NCI-H82 (cell line): ENCODE results near the gene GTPBP8.

Source experiments
- DNase-seq: peaks from one replicate; lab custom pipeline; 2025; lab: John Stamatoyannopoulos, UW

The GTPBP8 gene

GRCh38 chr3:112990672-112991602 lies at the start of gene GTPBP8:
GTPBP8 (plus strand) TSS chr3:112990984; CDS start chr3:112991000, 16 bp downstream.
- DNase-seq, result peak; percentile 98

DNA sequence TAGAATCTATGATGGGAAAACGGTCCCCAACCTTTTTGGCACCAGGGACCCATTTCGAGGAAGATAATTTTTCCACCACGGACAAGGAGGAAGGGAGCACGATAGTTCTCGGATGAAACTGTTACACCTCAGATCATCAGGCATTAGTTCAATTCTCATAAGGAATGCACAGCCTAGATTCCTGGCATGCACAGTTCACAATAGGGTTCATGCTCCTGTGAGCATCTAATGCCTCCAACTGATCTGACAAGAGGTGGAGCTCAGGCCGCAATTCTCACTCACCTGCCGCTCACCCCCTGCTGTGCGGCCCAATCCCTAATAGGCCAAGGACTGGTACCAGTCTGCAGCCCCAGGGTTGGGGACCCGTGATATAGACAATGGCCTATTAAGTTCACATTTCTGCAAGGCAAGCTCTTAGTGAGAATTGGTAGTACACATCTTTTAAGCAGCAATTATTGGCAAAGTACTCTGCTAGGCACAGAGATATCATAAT lies 42.4 kb upstream of the GTPBP8 start:
- DNase-seq, result no peak

- no peak for DNase-seq
Measured at GRCh38 chr3:112956351-112956750, 34.4 kb upstream of the GTPBP8 start.

- DNase-seq, result no peak
Measured at GRCh38 chr3:112958811-112959560, 31.8 kb upstream of the GTPBP8 start.

- no peak for DNase-seq
Measured at GRCh38 chr3:112963683-112964082, 27.1 kb upstream of the GTPBP8 start.

DNA sequence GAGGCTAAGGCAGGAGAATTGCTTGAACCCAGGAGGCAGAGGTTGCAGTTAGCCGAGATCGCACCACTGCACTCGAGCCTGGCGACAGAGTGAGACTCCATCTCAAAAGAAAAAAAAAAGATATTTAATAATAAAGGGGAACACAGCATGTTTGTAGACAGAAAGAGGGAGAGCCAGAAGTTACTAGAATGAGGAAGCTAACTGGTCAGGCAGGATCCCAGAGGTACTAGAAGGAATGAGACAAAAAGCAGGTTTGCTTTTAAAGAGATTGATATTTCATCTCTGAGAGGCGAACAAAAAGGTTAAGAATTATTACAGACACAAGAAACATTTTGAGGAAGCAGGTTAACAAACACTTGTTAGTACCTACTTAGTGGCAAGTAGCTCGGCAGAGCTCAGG lies 25.1 kb upstream of the GTPBP8 start:
- DNase-seq, result no peak

GRCh38 chr3:112966633-112967032 lies 24.2 kb upstream of the GTPBP8 start:
- DNase-seq, result no peak

- no peak for DNase-seq
Measured at GRCh38 chr3:112967425-112967824, 23.4 kb upstream of the GTPBP8 start.

- DNase-seq, result no peak
Measured at GRCh38 chr3:112967828-112968227, 23.0 kb upstream of the GTPBP8 start.

- DNase-seq, result no peak
Measured at GRCh38 chr3:112972158-112972557, 18.6 kb upstream of the GTPBP8 start.

- no peak for DNase-seq
Measured at GRCh38 chr3:112973325-112974177, 17.2 kb upstream of the GTPBP8 start.

DNA sequence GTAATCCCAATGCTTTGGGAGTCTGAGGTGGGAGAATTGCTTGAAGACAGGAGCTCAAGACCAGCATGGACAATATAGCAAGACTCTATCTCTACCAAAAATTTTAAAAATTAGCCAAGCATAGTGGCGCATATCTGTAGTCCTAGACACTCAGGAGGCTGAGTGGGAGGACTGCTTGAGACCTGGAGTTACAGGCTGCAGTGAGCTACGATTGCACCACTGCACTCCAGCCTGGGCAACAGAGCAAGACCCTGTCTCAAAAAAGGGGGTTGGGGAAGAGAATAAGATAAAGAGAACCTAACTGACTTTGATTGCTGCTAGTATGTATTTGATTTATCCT lies 16.6 kb upstream of the GTPBP8 start:
- no peak for DNase-seq

- no peak for DNase-seq
Measured at GRCh38 chr3:112974894-112975293, 15.9 kb upstream of the GTPBP8 start, which contains the start of gene CD200R1. CD200R1 (minus strand) TSS chr3:112975103; CDS start chr3:112974857, 246 bp downstream.

- DNase-seq, result no peak
Measured at GRCh38 chr3:112976001-112976400, 14.8 kb upstream of the GTPBP8 start.

DNA sequence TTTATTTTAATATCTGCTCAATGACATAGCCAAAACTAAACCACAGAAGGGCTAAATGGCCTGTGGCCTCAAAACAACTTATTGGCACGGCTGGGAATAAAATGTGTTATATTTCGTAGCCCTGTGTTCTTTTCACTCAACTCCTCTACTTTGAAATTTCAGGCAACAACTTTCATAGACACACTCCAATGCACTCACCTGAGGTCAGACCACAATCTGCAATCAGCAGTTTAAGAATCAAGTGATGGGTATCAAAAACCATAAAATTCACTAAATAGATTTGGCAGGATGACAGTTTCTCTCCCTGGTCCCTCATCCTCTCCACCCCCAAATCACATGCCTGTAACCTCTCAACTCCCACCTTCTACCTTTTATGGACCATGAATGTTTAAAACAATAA lies 13.8 kb upstream of the GTPBP8 start:
- no peak for DNase-seq

DNA sequence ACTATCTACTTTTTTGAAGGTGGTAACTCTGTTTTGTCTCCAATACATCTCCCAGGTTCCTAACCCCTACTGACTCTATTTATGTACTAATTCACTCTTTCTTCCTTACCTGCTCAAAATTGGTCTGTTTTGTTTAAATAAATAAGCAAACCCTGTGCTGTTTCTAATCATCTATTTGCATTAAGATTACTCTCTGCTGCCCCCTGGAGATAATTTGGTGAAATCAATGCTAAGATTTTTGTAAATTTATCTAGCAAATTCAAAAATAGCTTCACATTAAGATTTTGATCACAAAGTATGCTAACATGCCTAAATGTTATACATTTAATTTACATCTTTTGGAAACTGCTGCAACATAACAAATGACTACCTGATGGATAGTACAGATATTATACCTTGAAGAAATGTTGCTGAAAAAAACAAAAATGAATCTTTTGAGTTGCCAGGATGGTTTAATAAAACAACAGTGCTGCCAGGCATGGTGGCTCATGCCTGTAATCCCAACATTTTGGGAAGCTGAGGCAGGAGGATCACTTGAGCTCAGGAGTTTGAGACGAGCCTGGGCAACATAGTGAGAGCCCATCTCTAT lies 11.4 kb upstream of the GTPBP8 start:
- DNase-seq, result peak; percentile 62

- DNase-seq, result no peak
Measured at GRCh38 chr3:112980080-112980479, 10.7 kb upstream of the GTPBP8 start.

DNA sequence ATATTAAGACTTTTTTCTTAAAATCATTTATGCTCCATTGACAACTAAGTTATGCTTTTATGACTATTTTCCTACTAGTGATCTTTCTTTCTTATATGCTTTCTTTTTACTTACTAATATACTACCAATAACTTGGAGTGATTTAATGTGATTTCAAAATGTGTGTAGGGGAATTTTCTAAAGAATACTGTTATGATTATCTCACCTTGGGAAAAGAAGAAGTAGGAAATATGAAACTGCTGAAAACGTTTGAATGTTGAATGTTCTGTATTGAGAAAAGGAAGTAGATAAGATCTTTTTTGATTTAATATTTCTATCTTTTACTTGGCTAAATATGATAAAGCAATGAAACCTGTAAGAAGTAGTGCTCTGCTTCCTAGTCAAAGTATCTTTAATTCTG lies 8.1 kb upstream of the GTPBP8 start:
- no peak for DNase-seq

GRCh38 chr3:112984485-112984884 lies 6.3 kb upstream of the GTPBP8 start:
- DNase-seq, result no peak

- DNase-seq, result no peak
Measured at GRCh38 chr3:112987710-112988334, 3.0 kb upstream of the GTPBP8 start.

- no peak for DNase-seq
Measured at GRCh38 chr3:112995800-112996199, 5.0 kb downstream of the GTPBP8 start.
